Gastroesophageal sphincter (tissue), 4 donors: ENCODE measurements around the gene CFAP53. TPM values are rescaled to one million over a fixed set of nuclear protein-coding genes. Genes with fewer than 3 reads are reported as not detected.

Source experiments
- ATAC-seq: fragments of 150-250 bp; one replicate; pipeline ENCODE4 v1.9.1; 2016; ENCODE audit warnings: mild to moderate bottlenecking, moderate library complexity
- H3K27ac ChIP-seq, 4 donors: fragments of 200-600 bp; sonication (generic) in 3 of 4; 1 replicate in 3 of 4; 2 replicates in 1 of 4; pipeline ENCODE4 v1.5.1; 2016 to 2019
- H3K27me3 ChIP-seq: fragments of 200-600 bp; sonication (generic); one replicate; pipeline ENCODE4 v1.5.1; 2019
- H3K36me3 ChIP-seq, 2 donors: fragments of 200-600 bp; sonication (generic); one replicate each; pipeline ENCODE4 v1.5.1; 2019; ENCODE audit warnings: control low read depth in 1 of 2
- H3K4me1 ChIP-seq, 3 donors: fragments of 200-600 bp; sonication (generic); 1 replicate in 2 of 3; 2 replicates in 1 of 3; pipeline ENCODE4 v1.5.1; 2016 to 2019; ENCODE audit warnings: control low read depth in 2 of 3
- H3K4me3 ChIP-seq, 2 donors: fragments of 200-600 bp; sonication (generic); one replicate each; pipeline ENCODE4 v1.5.1; 2019; ENCODE audit warnings: mild to moderate bottlenecking in 1 of 2, moderate library complexity in 1 of 2
- H3K9me3 ChIP-seq, 3 donors: fragments of 200-600 bp; sonication (generic); one replicate each; pipeline ENCODE4 v1.5.1; 2017 to 2019; ENCODE audit warnings: control low read depth in 2 of 3
- EP300 ChIP-seq: sonication (generic); formaldehyde crosslinking; IDR thresholded peaks from one replicate; pipeline ENCODE4 v1.6.1; 2017; ENCODE audit warnings: antibody characterized with exemption, mild to moderate bottlenecking
- POLR2A ChIP-seq, 2 donors: fragments of 450-650 bp; IDR thresholded peaks; one replicate each; pipeline ENCODE4 v1.6.1; 2017; ENCODE audit warnings: antibody characterized with exemption in 2 of 2, mild to moderate bottlenecking in 2 of 2, moderate library complexity in 1 of 2
- POLR2AphosphoS5 ChIP-seq: sonication (generic); formaldehyde crosslinking; IDR thresholded peaks from one replicate; pipeline ENCODE4 v1.6.1; 2017; ENCODE audit warnings: antibody characterized with exemption
- WGBS, 2 donors: methylation state at CpG; one replicate each; pipeline ENCODE4 v1.1.5; 2018; ENCODE audit warnings: low coverage in 1 of 2; 5-methylcytosine and 5-hydroxymethylcytosine counted together
- total RNA-seq, 4 donors: library from RNA; depleted of rRNA; stranded (reverse); fragments of >200 nt; gene quantifications; one replicate each; pipeline ENCODE4 v1.1.0, GENCODE V29; 2016
- TF ChIP-seq, protein P1 (sequence below), 4 experiments: fragments of 200-600 bp in 2 of 4; fragments of 450-650 bp in 2 of 4; sonication (generic) in 1 of 4; IDR thresholded peaks; one replicate each; pipeline ENCODE4 v1.5.1; 2017 to 2019; ENCODE audit warnings: antibody characterized with exemption in 4 of 4, mild to moderate bottlenecking in 2 of 4, moderate library complexity in 2 of 4

Gene CFAP53
- total RNA-seq, 4 donors from 2014 or later = 0.45 TPM; not detected in 3

DNA sequence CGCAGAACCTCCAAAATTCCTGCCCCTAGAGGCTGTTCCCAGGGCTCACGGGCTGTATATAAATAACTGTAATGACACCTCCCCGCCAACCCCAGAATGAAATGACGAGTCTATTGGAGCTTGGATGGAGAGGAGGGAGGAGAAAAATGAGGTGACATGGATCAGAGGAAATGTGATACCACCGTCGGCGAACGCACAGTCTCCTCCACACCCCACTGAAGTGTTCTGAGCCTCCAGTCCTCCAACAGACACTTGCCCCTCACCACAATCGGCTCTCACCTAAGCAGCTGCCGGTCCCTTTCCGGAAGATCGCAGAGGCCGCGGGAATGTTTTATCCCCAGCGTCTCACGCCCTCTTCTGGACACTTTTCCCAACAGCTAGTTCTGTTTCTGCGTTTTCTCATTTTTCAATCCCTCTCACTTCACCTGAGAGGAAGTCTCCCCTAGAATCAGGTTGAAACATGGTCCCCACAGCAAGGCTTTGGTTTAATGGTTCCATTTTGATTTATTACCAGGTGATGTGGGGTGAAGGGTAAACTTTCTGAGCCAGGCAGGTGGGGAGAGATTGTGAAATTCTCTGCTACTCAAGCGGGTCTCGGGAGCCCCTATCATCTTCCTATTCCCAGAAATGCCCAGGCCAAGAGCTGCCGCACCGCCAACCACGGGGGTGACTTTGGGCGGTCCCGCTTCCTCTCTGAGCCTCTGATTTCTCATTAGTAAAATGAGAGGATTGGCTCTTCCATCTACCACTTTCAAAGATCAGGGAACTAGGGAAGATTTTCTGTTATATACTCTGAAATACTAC lies 62.3 kb downstream of the CFAP53 start:
- Histone ChIP-seq H3K4me1 (peaks cover 0 to 12% (median 3%) of the 10 kb centered on the region in 3 donors), H3K4me3 (no peak overlapping the region), H3K27me3 (peaks cover 21% of the 10 kb centered on the region), H3K36me3 (no peaks in the 10 kb centered on the region), H3K27ac (no peak overlapping the region), H3K9me3 (no peaks in the 10 kb centered on the region)
- ATAC-seq = peak; percentile 43
- TF ChIP-seq, protein P1, sequence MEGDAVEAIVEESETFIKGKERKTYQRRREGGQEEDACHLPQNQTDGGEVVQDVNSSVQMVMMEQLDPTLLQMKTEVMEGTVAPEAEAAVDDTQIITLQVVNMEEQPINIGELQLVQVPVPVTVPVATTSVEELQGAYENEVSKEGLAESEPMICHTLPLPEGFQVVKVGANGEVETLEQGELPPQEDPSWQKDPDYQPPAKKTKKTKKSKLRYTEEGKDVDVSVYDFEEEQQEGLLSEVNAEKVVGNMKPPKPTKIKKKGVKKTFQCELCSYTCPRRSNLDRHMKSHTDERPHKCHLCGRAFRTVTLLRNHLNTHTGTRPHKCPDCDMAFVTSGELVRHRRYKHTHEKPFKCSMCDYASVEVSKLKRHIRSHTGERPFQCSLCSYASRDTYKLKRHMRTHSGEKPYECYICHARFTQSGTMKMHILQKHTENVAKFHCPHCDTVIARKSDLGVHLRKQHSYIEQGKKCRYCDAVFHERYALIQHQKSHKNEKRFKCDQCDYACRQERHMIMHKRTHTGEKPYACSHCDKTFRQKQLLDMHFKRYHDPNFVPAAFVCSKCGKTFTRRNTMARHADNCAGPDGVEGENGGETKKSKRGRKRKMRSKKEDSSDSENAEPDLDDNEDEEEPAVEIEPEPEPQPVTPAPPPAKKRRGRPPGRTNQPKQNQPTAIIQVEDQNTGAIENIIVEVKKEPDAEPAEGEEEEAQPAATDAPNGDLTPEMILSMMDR (IDR thresholded peaks at IDR 0.05) = peak in 3 of 4 experiments; percentile 32 to 70 (median 49)
- no peak for TF ChIP-seq POLR2A (IDR thresholded peaks at IDR 0.05)
- no peak for TF ChIP-seq EP300
- TF ChIP-seq POLR2AphosphoS5 = no peak
- WGBS, 2 donors = 14 to 31% methylated on average over 17 of the region's 24 CpGs

DNA sequence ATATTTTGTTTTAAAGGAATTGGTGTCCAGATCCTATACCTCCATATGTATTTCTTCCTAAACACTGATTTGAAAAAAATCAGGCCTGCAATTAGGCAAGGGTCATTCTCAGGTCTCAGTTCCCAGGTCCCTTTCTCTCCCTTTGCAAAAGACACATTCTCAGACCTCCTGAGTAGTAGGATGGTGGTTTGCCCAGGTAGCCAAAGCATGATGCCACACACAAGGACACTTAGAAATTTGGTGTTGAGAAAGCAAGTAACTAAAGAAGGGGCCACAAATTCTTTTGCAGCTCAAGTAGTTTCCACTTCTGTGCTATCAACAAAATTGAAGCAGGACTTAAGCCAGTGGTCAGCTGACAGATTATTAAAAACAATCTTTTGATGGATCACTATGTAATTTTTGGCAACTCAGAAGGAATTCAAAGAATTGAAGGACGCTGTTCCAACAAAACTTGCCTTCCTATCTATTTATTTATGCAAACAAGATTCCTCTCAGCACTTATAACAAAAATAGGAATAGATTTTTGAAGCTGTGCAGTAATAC lies 64.7 kb downstream of the CFAP53 start:
- H3K4me1 ChIP-seq = peaks cover 0 to 12% (median 3%) of the 10 kb centered on the region in 3 donors
- no peak for TF ChIP-seq POLR2A (IDR thresholded peaks at IDR 0.05)
- TF ChIP-seq, protein P1 (IDR thresholded peaks at IDR 0.05) = no peak
- TF ChIP-seq EP300 = no peak
- TF ChIP-seq POLR2AphosphoS5 = no peak
- no peak overlapping the region for H3K4me3 ChIP-seq
- no peaks in the 10 kb centered on the region for H3K36me3 ChIP-seq
- no peaks in the 10 kb centered on the region for H3K9me3 ChIP-seq
- H3K27me3 ChIP-seq = peaks cover 32% of the 10 kb centered on the region
- ATAC-seq = peak; percentile 14
- 0 to 11% methylated on average over 1 of the region's 1 CpG for WGBS, 2 donors
- H3K27ac ChIP-seq = no peak overlapping the region

DNA sequence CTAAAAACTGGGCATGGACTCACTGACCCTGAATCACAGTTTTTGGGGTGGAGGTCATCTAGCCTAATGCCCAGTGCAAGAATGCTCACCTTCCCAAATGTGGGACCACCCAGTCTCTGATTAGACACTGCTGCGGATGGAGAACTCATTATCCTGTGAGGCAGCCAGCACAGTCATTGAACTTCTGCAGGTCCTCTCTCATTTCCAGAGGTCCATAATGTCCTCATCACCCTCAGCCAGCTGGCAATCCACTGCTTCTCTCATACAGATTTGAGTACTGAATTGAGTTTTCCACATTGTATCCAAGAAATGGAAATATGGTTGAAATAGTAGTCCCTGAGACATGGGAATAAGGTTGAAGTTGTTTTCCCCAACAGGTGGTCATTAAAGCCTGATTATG lies 66.4 kb downstream of the CFAP53 start:
- TF ChIP-seq POLR2AphosphoS5 (no peak), POLR2A (IDR thresholded peaks at IDR 0.05) (no peak), EP300 (no peak)
- TF ChIP-seq, protein P1 (IDR thresholded peaks at IDR 0.05) = no peak
- H3K4me1 ChIP-seq = peaks cover 0 to 21% (median 3%) of the 10 kb centered on the region in 3 donors
- H3K27ac ChIP-seq = no peak overlapping the region
- no peak for ATAC-seq
- no peak overlapping the region for H3K4me3 ChIP-seq
- H3K9me3 ChIP-seq = no peaks in the 10 kb centered on the region
- H3K27me3 ChIP-seq = peaks cover 47% of the 10 kb centered on the region
- H3K36me3 ChIP-seq = no peaks in the 10 kb centered on the region
- whole genome bisulfite sequencing, 2 donors = 100% methylated on average over 1 of the region's 1 CpG; no CpG with 5 or more reads in 1 of the 2 donors

DNA sequence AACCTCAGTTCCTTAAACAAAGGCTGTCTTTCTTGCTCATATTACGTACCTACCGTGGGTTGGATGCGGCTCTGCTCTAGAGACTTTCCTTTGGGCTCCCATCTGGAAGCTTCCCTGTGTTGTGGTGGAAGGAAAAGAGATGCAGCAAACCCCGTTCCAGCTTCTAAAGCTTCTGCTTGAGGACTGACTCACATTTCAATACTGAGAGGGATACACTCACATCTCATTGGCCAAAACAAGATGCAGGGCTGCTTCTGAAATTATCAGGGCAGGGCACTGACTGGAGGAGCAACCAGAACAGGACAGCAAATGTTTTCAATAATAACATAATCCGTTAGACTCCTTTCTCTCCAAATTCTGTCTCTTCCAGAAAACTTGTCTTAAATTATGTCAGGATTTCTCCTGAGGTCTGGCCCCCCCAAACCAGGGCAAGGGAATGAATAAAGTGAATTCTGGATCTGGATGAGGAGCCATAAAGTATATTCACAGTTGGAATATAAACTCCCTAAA lies 66.9 kb downstream of the CFAP53 start:
- ATAC-seq = no peak
- no peaks in the 10 kb centered on the region for H3K36me3 ChIP-seq
- H3K27ac ChIP-seq = no peak overlapping the region
- peaks cover 0 to 26% (median 3%) of the 10 kb centered on the region in 3 donors for H3K4me1 ChIP-seq
- peaks cover 52% of the 10 kb centered on the region for H3K27me3 ChIP-seq
- H3K9me3 ChIP-seq = no peaks in the 10 kb centered on the region
- TF ChIP-seq POLR2AphosphoS5 (no peak), EP300 (no peak), POLR2A (IDR thresholded peaks at IDR 0.05) (no peak)
- TF ChIP-seq, protein P1 (IDR thresholded peaks at IDR 0.05) = no peak
- no peak overlapping the region for H3K4me3 ChIP-seq
- WGBS, 2 donors = 69 to 73% methylated on average over 3 to 4 of the region's 5 CpGs
